HepG2 (cell line): Measurements from ENCODE around the gene IGIP. TPM values are rescaled to one million over a fixed set of nuclear protein-coding genes. Genes with fewer than 3 reads are reported as not detected.
A peak's percentile ranks its signal among the peaks of the same experiment; 100 is the strongest.

Source experiments
- ETV5 ChIP-seq: IDR thresholded peaks from 2 replicates; pipeline ENCODE4 v1.6.1; 2018; ENCODE audit warnings: missing biosample characterization, missing genetic modification reagents, inconsistent platforms, borderline replicate concordance
- GTF2F1 ChIP-seq: fragments of 150-350 bp; IDR thresholded peaks from 2 replicates; pipeline ENCODE4 v1.6.1; 2014; ENCODE audit warnings: low read length
- JDP2 ChIP-seq: sonication (generic); formaldehyde crosslinking; IDR thresholded peaks from 2 replicates; pipeline ENCODE4 v1.8.1; 2022; ENCODE audit warnings: missing genetic modification reagents, borderline replicate concordance
- KLF12 ChIP-seq: sonication (generic); formaldehyde crosslinking; IDR thresholded peaks from 2 replicates; pipeline ENCODE4 v1.4.0; 2020; ENCODE audit warnings: missing genetic modification reagents, borderline replicate concordance
- KLF13 ChIP-seq: sonication (generic); formaldehyde crosslinking; IDR thresholded peaks from 2 replicates; pipeline ENCODE4 v1.4.0; 2020; ENCODE audit warnings: mild to moderate bottlenecking, missing genetic modification reagents
- MED8 ChIP-seq: sonication (generic); formaldehyde crosslinking; IDR thresholded peaks from 2 replicates; pipeline ENCODE4 v1.8.1; 2023; ENCODE audit warnings: mild to moderate bottlenecking, missing genetic modification reagents; ENCODE audit not compliant: insufficient replicate concordance
- MIER2 ChIP-seq: IDR thresholded peaks from 2 replicates; pipeline ENCODE4 v1.6.1; 2016; ENCODE audit warnings: missing biosample characterization, missing genetic modification reagents
- NCOA2 ChIP-seq: sonication (generic); formaldehyde crosslinking; IDR thresholded peaks from 2 replicates; pipeline ENCODE4 v1.8.0; 2022; ENCODE audit warnings: inconsistent platforms
- PHB2 ChIP-seq: fragments of 450-650 bp; IDR thresholded peaks from 2 replicates; pipeline ENCODE4 v1.6.1; 2018; ENCODE audit not compliant: partially characterized antibody
- RAD51 ChIP-seq: fragments of 450-650 bp; IDR thresholded peaks from 2 replicates; pipeline ENCODE4 v1.6.1; 2016; ENCODE audit warnings: borderline replicate concordance
- REPIN1 ChIP-seq: sonication (generic); formaldehyde crosslinking; IDR thresholded peaks from 2 replicates; pipeline ENCODE4 v1.8.0; 2022; ENCODE audit warnings: missing genetic modification reagents, low read depth, mild to moderate bottlenecking, borderline replicate concordance
- SMAD9 ChIP-seq: sonication (generic); formaldehyde crosslinking; IDR thresholded peaks from 2 replicates; pipeline ENCODE4 v1.5.1; 2020; ENCODE audit warnings: mild to moderate bottlenecking, missing genetic modification reagents
- SOX13 ChIP-seq, 3 experiments: fragments of 450-650 bp in 1 of 3; sonication (generic) in 1 of 3; formaldehyde crosslinking in 1 of 3; IDR thresholded peaks in 2 of 3; conservative IDR thresholded peaks in 1 of 3; 2 replicates each; pipeline versions ENCODE4 v1.5.0 to v1.6.1; 2016 to 2020; ENCODE audit warnings: antibody characterized with exemption in 1 of 3, mild to moderate bottlenecking in 1 of 3, missing compliant biosample characterization in 1 of 3, missing genetic modification reagents in 1 of 3, moderate library complexity in 1 of 3
- ZNF124 ChIP-seq: sonication (generic); formaldehyde crosslinking; IDR thresholded peaks from 2 replicates; pipeline ENCODE4 v1.4.0; 2020; ENCODE audit warnings: missing genetic modification reagents
- ZNF343 ChIP-seq: sonication (generic); formaldehyde crosslinking; IDR thresholded peaks from 2 replicates; pipeline ENCODE4 v1.4.0; 2020; ENCODE audit warnings: mild to moderate bottlenecking, missing genetic modification reagents
- ZNF446 ChIP-seq: sonication (generic); formaldehyde crosslinking; IDR thresholded peaks from 2 replicates; pipeline ENCODE4 v1.5.0; 2020; ENCODE audit warnings: mild to moderate bottlenecking, missing genetic modification reagents
- ZNF589 ChIP-seq: sonication (generic); formaldehyde crosslinking; conservative IDR thresholded peaks from 2 replicates; pipeline ENCODE4 v1.8.0; 2022; ENCODE audit warnings: mild to moderate bottlenecking, moderate library complexity, missing genetic modification reagents
- ZNF775 ChIP-seq: sonication (generic); formaldehyde crosslinking; IDR thresholded peaks from 2 replicates; pipeline ENCODE4 v1.4.0; 2020; ENCODE audit warnings: missing genetic modification reagents, mild to moderate bottlenecking, moderate library complexity, borderline replicate concordance
- ZNF879 ChIP-seq: sonication (generic); formaldehyde crosslinking; IDR thresholded peaks from 2 replicates; pipeline ENCODE4 v1.8.1; 2023; ENCODE audit warnings: missing genetic modification reagents
- polyA plus RNA-seq, 8 experiments: library from polyadenylated mRNA; depleted of rRNA in 3 of 8; stranded (reverse) in 7 of 8; unstranded in 1 of 8; fragments of >200 nt; fragmentation: Illumina TruSeq in 4 of 8; extraction: Trizol in 4 of 8; gene quantifications; 2 replicates each; pipeline versions ENCODE4 v1.2.1 to v1.2.3, GENCODE V29; 2011 to 2016; ENCODE audit warnings: low read depth in 4 of 8, missing spikeins in 1 of 8, mixed read lengths in 1 of 8; ENCODE audit not compliant: insufficient read depth in 1 of 8
- total RNA-seq, 5 experiments: library from RNA; depleted of rRNA; stranded (reverse); fragments of >200 nt; fragmentation: Illumina TruSeq; extraction: Trizol; gene quantifications; 2 replicates each; pipeline ENCODE4 v1.2.3, GENCODE V29; 2016; ENCODE audit warnings: low read depth in 1 of 5
- TF ChIP-seq, protein P1 (sequence below), 2 experiments: fragments of 450-650 bp in 1 of 2; sonication (generic) in 1 of 2; formaldehyde crosslinking; IDR thresholded peaks; 2 replicates each; pipeline versions ENCODE4 v1.5.0 to v1.8.0; 2020 to 2022; ENCODE audit warnings: mild to moderate bottlenecking in 1 of 2, missing genetic modification reagents in 1 of 2
- TF ChIP-seq, protein P2 (sequence below): IDR thresholded peaks from 2 replicates; pipeline ENCODE4 v1.6.1; 2016

Gene IGIP
- total and polyA plus RNA-seq, 2 of the 13 experiments (the other 11 are each of a cell fraction or from before 2014, with no cell fraction given), result 1.7 to 2.1 TPM

DNA sequence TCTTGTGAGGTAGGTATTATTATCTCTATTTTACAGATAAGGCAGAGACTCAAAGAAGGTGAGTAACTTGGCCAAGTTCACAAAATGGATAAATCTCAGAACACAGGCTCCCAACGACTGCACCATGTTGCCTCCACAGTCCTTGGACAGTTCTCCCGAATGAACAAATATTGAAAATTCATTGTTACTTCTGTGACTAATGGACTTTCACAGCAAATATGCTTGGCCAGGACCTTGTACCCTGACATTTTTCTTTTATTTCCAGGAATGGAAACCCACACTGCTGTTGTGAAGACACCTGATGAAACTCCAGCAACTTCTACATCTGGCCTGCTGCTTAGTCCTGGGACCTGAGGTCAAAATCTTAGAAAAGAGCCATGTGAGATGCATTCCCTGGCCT is 46.7 kb downstream of the IGIP start (continued):
- TF ChIP-seq ZNF446 (CRISPR knock-in tag), result no peak
- no peak for TF ChIP-seq RAD51
- no peak for TF ChIP-seq MED8 (CRISPR knock-in tag)
- no peak for TF ChIP-seq SOX13 (IDR thresholded peaks at IDR 0.05)
- TF ChIP-seq SOX13 (CRISPR knock-in tag; conservative IDR thresholded peaks at IDR 0.05 in 1 of 2, IDR thresholded peaks at IDR 0.05 in 1 of 2), result peak in 1 of 2 experiments; percentile 82; a peak in 2 of 4 replicates
- TF ChIP-seq ZNF589 (CRISPR knock-in tag), result no peak
- TF ChIP-seq ETV5 (CRISPR knock-in tag), result no peak
- TF ChIP-seq ZNF124 (CRISPR knock-in tag), result no peak
- TF ChIP-seq REPIN1 (CRISPR knock-in tag), result peak; percentile 35; the same call in 1 of the 2 replicates
- TF ChIP-seq KLF13 (CRISPR knock-in tag), result no peak
- 0 out of 2 replicates have a peak, but pooled peaks have one; percentile 38 for TF ChIP-seq MIER2 (CRISPR knock-in tag)
- no peak for TF ChIP-seq ZNF775
- no peak for TF ChIP-seq SMAD9 (CRISPR knock-in tag)
- TF ChIP-seq GTF2F1, result no peak
- TF ChIP-seq NCOA2 (CRISPR knock-in tag), result peak; percentile 54
- TF ChIP-seq, protein P1, sequence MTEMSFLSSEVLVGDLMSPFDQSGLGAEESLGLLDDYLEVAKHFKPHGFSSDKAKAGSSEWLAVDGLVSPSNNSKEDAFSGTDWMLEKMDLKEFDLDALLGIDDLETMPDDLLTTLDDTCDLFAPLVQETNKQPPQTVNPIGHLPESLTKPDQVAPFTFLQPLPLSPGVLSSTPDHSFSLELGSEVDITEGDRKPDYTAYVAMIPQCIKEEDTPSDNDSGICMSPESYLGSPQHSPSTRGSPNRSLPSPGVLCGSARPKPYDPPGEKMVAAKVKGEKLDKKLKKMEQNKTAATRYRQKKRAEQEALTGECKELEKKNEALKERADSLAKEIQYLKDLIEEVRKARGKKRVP (CRISPR knock-in tag; IDR thresholded peaks at IDR 0.05), result peak in 1 of 2 experiments; percentile 45; a peak in 1 of 4 replicates
- TF ChIP-seq ZNF879, result no peak
- TF ChIP-seq, protein P2, sequence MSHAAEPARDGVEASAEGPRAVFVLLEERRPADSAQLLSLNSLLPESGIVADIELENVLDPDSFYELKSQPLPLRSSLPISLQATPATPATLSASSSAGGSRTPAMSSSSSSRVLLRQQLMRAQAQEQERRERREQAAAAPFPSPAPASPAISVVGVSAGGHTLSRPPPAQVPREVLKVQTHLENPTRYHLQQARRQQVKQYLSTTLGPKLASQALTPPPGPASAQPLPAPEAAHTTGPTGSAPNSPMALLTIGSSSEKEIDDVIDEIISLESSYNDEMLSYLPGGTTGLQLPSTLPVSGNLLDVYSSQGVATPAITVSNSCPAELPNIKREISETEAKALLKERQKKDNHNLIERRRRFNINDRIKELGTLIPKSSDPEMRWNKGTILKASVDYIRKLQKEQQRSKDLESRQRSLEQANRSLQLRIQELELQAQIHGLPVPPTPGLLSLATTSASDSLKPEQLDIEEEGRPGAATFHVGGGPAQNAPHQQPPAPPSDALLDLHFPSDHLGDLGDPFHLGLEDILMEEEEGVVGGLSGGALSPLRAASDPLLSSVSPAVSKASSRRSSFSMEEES, result no peak
- no peak for TF ChIP-seq JDP2 (CRISPR knock-in tag)
- no peak for TF ChIP-seq KLF12 (CRISPR knock-in tag)
- TF ChIP-seq ZNF343 (CRISPR knock-in tag), result no peak
- TF ChIP-seq PHB2, result no peak
